GM23248 (cell line): ENCODE results near the gene ZNF669. TPM values are rescaled to one million over a fixed set of nuclear protein-coding genes. Genes with fewer than 3 reads are reported as not detected.
"Not testable (repeated sequence)": the region's sequence is repeated elsewhere in the genome, so short reads cannot be mapped to it uniquely, and the experiment has no call there.

ENCODE experiments used
- DNase-seq: peaks from one replicate; pipeline ENCODE4 v3.0.0-alpha.2; 2015
- H2AFZ ChIP-seq: fragments of 200-600 bp; sonication (generic); 2 replicates; pipeline ENCODE4 v1.6.1; 2016; ENCODE audit warnings: antibody characterized with exemption
- H3F3A ChIP-seq: fragments of 200-600 bp; sonication (generic); 2 replicates; pipeline ENCODE4 v1.6.1; 2016; ENCODE audit warnings: mild to moderate bottlenecking, antibody characterized with exemption, mixed run types; ENCODE audit not compliant: insufficient read depth
- H3K27ac ChIP-seq: fragments of 200-600 bp; sonication (generic); 2 replicates; pipeline ENCODE4 v1.5.1; 2016; ENCODE audit warnings: mild to moderate bottlenecking
- H3K27me3 ChIP-seq: fragments of 200-600 bp; sonication (generic); replicated peaks from 2 replicates; pipeline ENCODE4 v1.6.1; 2016; ENCODE audit warnings: mild to moderate bottlenecking; ENCODE audit not compliant: insufficient read depth
- H3K36me3 ChIP-seq: fragments of 200-600 bp; sonication (generic); 2 replicates; pipeline ENCODE4 v1.6.1; 2016; ENCODE audit warnings: low read depth, mild to moderate bottlenecking
- H3K4me1 ChIP-seq: fragments of 200-600 bp; sonication (generic); 2 replicates; pipeline ENCODE4 v1.6.1; 2016; ENCODE audit warnings: mild to moderate bottlenecking; ENCODE audit not compliant: insufficient read depth
- H3K4me2 ChIP-seq: fragments of 200-600 bp; sonication (generic); one replicate; pipeline ENCODE4 v1.6.1; 2016; ENCODE audit warnings: mild to moderate bottlenecking; ENCODE audit not compliant: unreplicated experiment
- H3K4me3 ChIP-seq: fragments of 200-600 bp; sonication (generic); 2 replicates; pipeline ENCODE4 v1.5.1; 2016; ENCODE audit warnings: mild to moderate bottlenecking
- H3K79me2 ChIP-seq: fragments of 200-600 bp; sonication (generic); 2 replicates; pipeline ENCODE4 v1.6.1; 2016; ENCODE audit warnings: mild to moderate bottlenecking; ENCODE audit not compliant: insufficient read depth
- H3K9ac ChIP-seq: fragments of 200-600 bp; sonication (generic); 2 replicates; pipeline ENCODE4 v1.6.1; 2016; ENCODE audit warnings: mild to moderate bottlenecking
- H3K9me2 ChIP-seq: fragments of 200-600 bp; sonication (generic); 2 replicates; pipeline ENCODE4 v1.6.1; 2016; ENCODE audit warnings: mixed run types, mild to moderate bottlenecking, moderate library complexity; ENCODE audit not compliant: insufficient read depth
- H3K9me3 ChIP-seq: fragments of 200-600 bp; sonication (generic); one replicate; pipeline ENCODE4 v1.6.1; 2017; ENCODE audit warnings: low read depth
- H4K20me1 ChIP-seq: fragments of 200-600 bp; sonication (generic); 2 replicates; pipeline ENCODE4 v1.6.0; 2016; ENCODE audit not compliant: insufficient read depth
- EZH2 ChIP-seq: fragments of 200-600 bp; sonication (generic); IDR thresholded peaks from 2 replicates; pipeline ENCODE4 v1.6.1; 2018; ENCODE audit warnings: antibody characterized with exemption, mild to moderate bottlenecking; ENCODE audit not compliant: insufficient read depth, poor library complexity, severe bottlenecking
- EZH2phosphoT487 ChIP-seq: fragments of 200-600 bp; sonication (generic); IDR thresholded peaks from 2 replicates; pipeline ENCODE4 v1.6.1; 2018; ENCODE audit warnings: antibody characterized with exemption, moderate library complexity, mild to moderate bottlenecking, low read depth; ENCODE audit not compliant: insufficient read depth
- WGBS, 2 experiments: methylation state at CpG; one replicate each; pipeline ENCODE4 v1.1.6; 2015 to 2017; ENCODE audit warnings: low lambda C conversion rate in 2 of 2, low coverage in 1 of 2; ENCODE audit errors: missing lambda C conversion rate in 2 of 2; 5-methylcytosine and 5-hydroxymethylcytosine counted together
- in situ Hi-C: fragments of 300-500 bp; cut with MboI; formaldehyde crosslinking; loops from 2 replicates; pipeline ENCODE4 v1.15.0; 2020
- polyA plus RNA-seq: library from polyadenylated mRNA; unstranded; fragments of >200 nt; fragmentation: Nextera tagmentation; extraction: Ambion mirVana; gene quantifications from 2 replicates; pipeline ENCODE4 v1.2.1, GENCODE V29; 2016
- total RNA-seq: library from RNA; depleted of rRNA; stranded (reverse); fragments of >200 nt; shearing (Covaris generic); gene quantifications from 2 replicates; pipeline ENCODE4 v1.2.3, GENCODE V29; 2014; rRNA removed

ZNF669 gene
- total RNA-seq (4.9 and 6.8 TPM in 2 replicates), polyA plus RNA-seq (2.4 and 2.8 TPM in 2 replicates)

- Histone ChIP-seq H3K9me2 (no peaks in the 10 kb centered on the region), H3K27me3 (no peaks in the 10 kb centered on the region), H3K4me3 (peak within 1 kb of the TSS; percentile 90), H3K9ac (peak within 1 kb of the TSS; percentile 87), H3K27ac (peak within 1 kb of the TSS; percentile 64), H3F3A (peaks cover 11% of the 10 kb centered on the region; the same call in 1 of the 2 replicates), H3K9me3 (no peaks in the 10 kb centered on the region), H3K4me2 (peak within 1 kb of the TSS; percentile 90), H3K4me1 (peaks cover 15% of the 10 kb centered on the region), H3K36me3 (peaks cover 24% of the 10 kb centered on the region), H2AFZ (peak within 1 kb of the TSS; percentile 90), H4K20me1 (no peaks in the 10 kb centered on the region), H3K79me2 (peaks cover 35% of the 10 kb centered on the region)
- 0 to 2% methylated on average over 50 to 56 of the region's 58 CpGs for WGBS, 2 experiments
- in situ Hi-C loops: no loop called here
- DNase-seq: peak; percentile 99
- TF ChIP-seq EZH2phosphoT487: no peak
- TF ChIP-seq EZH2: no peak
Measured at GRCh38 chr1:247103859-247104591, at the start of gene ZNF669. TSS of gene ZNF669 (minus strand) at chr1:247104356. CDS start at chr1:247104199, 157 bp downstream.

- Histone ChIP-seq H3K4me1 (no peaks in the 10 kb centered on the region), H2AFZ (no peak overlapping the region), H3K36me3 (peaks cover 11% of the 10 kb centered on the region), H3K4me3 (no peak overlapping the region), H3K27me3 (no peaks in the 10 kb centered on the region), H3K9ac (no peak overlapping the region), H3K9me3 (no peaks in the 10 kb centered on the region), H3K79me2 (0 out of 2 replicates have a peak, but pooled peaks cover 8% of the 10 kb centered on the region), H4K20me1 (no peaks in the 10 kb centered on the region), H3K9me2 (no peaks in the 10 kb centered on the region), H3K4me2 (no peak overlapping the region), H3F3A (no peaks in the 10 kb centered on the region), H3K27ac (no peak overlapping the region)
- TF ChIP-seq EZH2: no peak
- no peak for TF ChIP-seq EZH2phosphoT487
- in situ Hi-C loops: no loop called here
- 100% methylated on average over 2 of the region's 2 CpGs for WGBS, 2 experiments
- DNase-seq: no peak
Measured at GRCh38 chr1:247147781-247148180, 43.6 kb upstream of the ZNF669 start.

GRCh38 chr1:247147120-247147519 is 43.0 kb upstream of the ZNF669 start:
- H3K4me3 ChIP-seq, H3K27ac ChIP-seq, H3K4me1 ChIP-seq, H3K9ac ChIP-seq, H3K9me3 ChIP-seq, DNase-seq, H3F3A ChIP-seq, H2AFZ ChIP-seq, H4K20me1 ChIP-seq, H3K79me2 ChIP-seq, H3K4me2 ChIP-seq, in situ Hi-C loops, H3K9me2 ChIP-seq, H3K27me3 ChIP-seq: not testable (repeated sequence)
- WGBS, 2 experiments: 97 to 99% methylated on average over 7 to 10 of the region's 10 CpGs
- peaks cover 11% of the 10 kb centered on the region for H3K36me3 ChIP-seq

- no peaks in the 10 kb centered on the region for H3F3A ChIP-seq
- H3K9me3 ChIP-seq: no peaks in the 10 kb centered on the region
- 95 to 96% methylated on average over 3 of the region's 3 CpGs for WGBS, 2 experiments
- no peak for TF ChIP-seq EZH2
- TF ChIP-seq EZH2phosphoT487: no peak
- no peak overlapping the region for H3K4me3 ChIP-seq
- no peak overlapping the region for H2AFZ ChIP-seq
- no peak overlapping the region for H3K4me2 ChIP-seq
- H4K20me1 ChIP-seq: no peaks in the 10 kb centered on the region
- no peaks in the 10 kb centered on the region for H3K4me1 ChIP-seq
- H3K27ac ChIP-seq: no peak overlapping the region
- DNase-seq: no peak
- in situ Hi-C loops: no loop called here
- no peaks in the 10 kb centered on the region for H3K27me3 ChIP-seq
- no peak overlapping the region for H3K9ac ChIP-seq
- H3K36me3 ChIP-seq: peaks cover 11% of the 10 kb centered on the region
- H3K79me2 ChIP-seq: 0 out of 2 replicates have a peak, but pooled peaks cover 6% of the 10 kb centered on the region
- H3K9me2 ChIP-seq: no peaks in the 10 kb centered on the region
Measured at GRCh38 chr1:247146671-247147070, 42.5 kb upstream of the ZNF669 start.
